ENCODE data around the gene AQR. TPM values are rescaled to one million over a fixed set of nuclear protein-coding genes. Genes with fewer than 3 reads are reported as not detected.

The AQR gene
- total RNA-seq, 1 donor from 2014 or later, result 28.5 TPM

DNA sequence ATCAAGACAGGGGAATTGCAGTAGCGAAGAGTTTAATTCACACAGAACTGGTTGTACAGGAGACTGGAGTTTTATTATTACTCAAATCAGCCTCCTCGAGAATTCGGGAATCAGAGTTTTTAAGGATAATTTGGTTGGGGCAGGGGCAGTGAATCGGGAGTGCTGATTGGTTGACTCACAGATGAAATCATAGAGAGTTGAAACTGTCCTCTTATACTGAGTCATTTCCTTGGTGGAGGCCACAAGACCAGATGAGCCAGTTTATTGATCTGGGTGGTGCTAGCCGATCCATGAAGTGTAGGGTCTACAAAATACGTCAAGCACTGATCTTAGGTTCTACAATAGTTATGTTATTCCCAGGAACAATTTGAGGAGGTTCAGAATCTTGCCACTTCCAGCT lies 23.9 kb upstream of the AQR start:
- no peaks in the 10 kb centered on the region for H3K9me3 Mint-ChIP-seq (ENCODE audit: unreplicated experiment)
- H3K27ac Mint-ChIP-seq (ENCODE audit: unreplicated experiment), result no peak overlapping the region
- DNase-seq (ENCODE audit: extremely low spot score, unreplicated experiment), result no peak
- peaks cover 1% of the 10 kb centered on the region for H3K4me1 Mint-ChIP-seq (ENCODE audit: unreplicated experiment)
- H3K36me3 Mint-ChIP-seq (ENCODE audit: unreplicated experiment), result no peaks in the 10 kb centered on the region
- peaks cover 2% of the 10 kb centered on the region for H3K27me3 Mint-ChIP-seq (ENCODE audit: unreplicated experiment)
- TF ChIP-seq, protein P1, sequence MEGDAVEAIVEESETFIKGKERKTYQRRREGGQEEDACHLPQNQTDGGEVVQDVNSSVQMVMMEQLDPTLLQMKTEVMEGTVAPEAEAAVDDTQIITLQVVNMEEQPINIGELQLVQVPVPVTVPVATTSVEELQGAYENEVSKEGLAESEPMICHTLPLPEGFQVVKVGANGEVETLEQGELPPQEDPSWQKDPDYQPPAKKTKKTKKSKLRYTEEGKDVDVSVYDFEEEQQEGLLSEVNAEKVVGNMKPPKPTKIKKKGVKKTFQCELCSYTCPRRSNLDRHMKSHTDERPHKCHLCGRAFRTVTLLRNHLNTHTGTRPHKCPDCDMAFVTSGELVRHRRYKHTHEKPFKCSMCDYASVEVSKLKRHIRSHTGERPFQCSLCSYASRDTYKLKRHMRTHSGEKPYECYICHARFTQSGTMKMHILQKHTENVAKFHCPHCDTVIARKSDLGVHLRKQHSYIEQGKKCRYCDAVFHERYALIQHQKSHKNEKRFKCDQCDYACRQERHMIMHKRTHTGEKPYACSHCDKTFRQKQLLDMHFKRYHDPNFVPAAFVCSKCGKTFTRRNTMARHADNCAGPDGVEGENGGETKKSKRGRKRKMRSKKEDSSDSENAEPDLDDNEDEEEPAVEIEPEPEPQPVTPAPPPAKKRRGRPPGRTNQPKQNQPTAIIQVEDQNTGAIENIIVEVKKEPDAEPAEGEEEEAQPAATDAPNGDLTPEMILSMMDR (IDR thresholded peaks at IDR 0.05), result no peak
- no peak overlapping the region for H3K4me3 Mint-ChIP-seq (ENCODE audit: unreplicated experiment)

DNA sequence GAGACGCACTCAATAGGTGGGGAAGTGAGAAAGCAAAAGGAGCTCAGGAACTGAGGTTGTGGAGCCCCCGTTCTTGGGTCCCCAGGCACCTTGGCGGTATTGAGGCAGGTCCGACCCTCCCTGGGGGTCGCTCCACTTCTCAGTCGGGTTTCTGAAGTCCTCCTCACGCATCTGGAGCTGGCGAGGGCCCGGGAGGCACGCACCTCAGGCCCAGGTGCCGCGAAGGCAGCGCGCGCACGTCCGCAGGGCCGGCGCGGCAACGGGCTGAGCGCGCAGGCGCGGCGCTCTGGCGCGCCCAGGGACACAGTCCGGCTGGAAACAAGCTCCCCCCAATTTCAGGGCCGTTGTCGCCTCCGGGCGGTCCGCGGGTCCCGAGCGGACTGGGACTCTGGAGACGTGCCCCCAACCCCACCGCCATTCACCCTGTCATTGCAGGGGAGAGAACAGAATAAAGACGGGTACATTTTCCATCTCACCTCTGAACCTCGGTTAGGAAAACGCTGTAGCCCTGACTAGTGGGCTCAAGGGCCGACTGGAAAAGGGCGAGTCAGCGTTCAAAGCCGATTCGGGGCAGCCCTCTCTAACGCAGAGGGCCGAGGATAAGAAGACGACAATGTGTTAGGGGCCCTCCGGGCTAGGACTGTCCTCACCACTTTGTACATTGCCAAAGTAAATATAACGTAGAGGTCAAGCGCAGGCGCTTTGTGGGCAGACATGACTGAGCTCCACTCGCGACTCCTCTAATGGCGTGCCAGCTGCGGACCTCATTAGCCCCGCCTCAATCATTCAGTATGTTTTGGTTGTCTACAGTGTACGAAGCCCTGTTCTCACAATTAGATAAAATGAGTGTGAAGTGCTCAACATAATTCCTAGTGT lies 18.7 kb upstream of the AQR start, which contains the start of gene ZNF770:
TSS of gene ZNF770 (minus strand) at position 261 of the 876 bp plus-strand sequence. CDS start 4,853 bp downstream, outside the sequence.
- Mint-ChIP-seq H3K4me1 (ENCODE audit: unreplicated experiment) (peaks cover 24% of the 10 kb centered on the region), H3K36me3 (ENCODE audit: unreplicated experiment) (no peaks in the 10 kb centered on the region), H3K27ac (ENCODE audit: unreplicated experiment) (peak within 1 kb of the TSS; percentile 100), H3K27me3 (ENCODE audit: unreplicated experiment) (no peaks in the 10 kb centered on the region), H3K4me3 (ENCODE audit: unreplicated experiment) (peak within 1 kb of the TSS; percentile 96), H3K9me3 (ENCODE audit: unreplicated experiment) (no peaks in the 10 kb centered on the region)
- peak; percentile 92 for DNase-seq (ENCODE audit: extremely low spot score, unreplicated experiment)
- TF ChIP-seq, protein P1 (IDR thresholded peaks at IDR 0.05), result no peak

DNA sequence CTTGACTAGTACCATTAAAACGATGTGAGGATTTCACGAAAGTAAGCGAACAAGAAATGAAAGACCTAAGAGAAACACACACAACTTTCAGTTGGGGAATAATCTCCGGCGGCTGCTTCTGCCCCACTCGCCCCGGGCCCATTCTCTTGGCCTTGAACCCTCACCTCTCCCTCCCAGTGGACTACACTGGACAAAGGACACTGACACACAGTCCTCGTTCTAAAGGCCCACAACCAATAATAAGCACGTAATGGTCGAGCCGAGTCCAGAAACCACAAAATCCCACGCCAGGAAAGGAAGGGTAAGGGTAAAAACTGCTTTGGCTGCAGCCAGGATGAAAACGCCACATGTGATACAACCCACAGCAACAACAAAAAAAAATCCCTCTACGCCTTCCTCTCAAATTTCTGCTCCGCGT lies 18.1 kb upstream of the AQR start:
- DNase-seq (ENCODE audit: extremely low spot score, unreplicated experiment), result no peak
- Mint-ChIP-seq H3K4me1 (ENCODE audit: unreplicated experiment) (peaks cover 24% of the 10 kb centered on the region), H3K36me3 (ENCODE audit: unreplicated experiment) (peaks cover 6% of the 10 kb centered on the region), H3K9me3 (ENCODE audit: unreplicated experiment) (no peaks in the 10 kb centered on the region), H3K27me3 (ENCODE audit: unreplicated experiment) (no peaks in the 10 kb centered on the region), H3K4me3 (ENCODE audit: unreplicated experiment) (peak overlapping the region; percentile 96), H3K27ac (ENCODE audit: unreplicated experiment) (peak overlapping the region; percentile 100)
- TF ChIP-seq, protein P1 (IDR thresholded peaks at IDR 0.05), result no peak

DNA sequence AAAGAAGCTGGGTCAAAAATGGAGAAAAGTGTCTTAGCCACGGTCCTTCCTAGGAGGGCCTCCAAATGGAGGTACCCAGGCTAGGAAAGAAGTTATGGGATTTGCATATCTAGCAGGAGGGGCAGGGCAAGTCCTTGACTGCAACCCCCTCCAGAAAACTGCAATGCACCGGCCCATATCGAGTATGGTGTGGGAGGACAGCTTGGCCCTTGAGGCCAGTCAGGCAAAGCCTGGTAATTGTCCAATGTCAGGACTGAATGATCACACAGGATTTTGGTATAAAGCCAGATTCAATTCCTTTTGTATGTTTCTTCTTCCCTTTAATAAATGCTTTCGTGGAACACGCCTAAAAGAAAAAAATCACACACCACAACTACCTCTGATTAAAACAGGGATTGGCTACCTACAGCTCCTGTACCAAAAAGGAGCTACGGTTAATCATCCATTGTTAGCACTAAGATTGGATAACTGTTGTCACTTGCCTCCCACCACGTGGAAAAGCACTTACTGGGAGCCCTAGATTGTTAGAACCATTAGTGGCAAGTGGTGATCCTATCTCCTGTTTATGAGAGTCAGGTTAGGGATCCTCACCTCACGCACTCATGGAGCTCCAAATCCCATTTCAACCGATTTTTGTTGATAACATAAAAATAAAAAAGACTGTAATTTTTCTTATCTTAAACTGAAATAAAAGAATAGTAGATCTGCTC lies 17.4 kb upstream of the AQR start:
- H3K27ac Mint-ChIP-seq (ENCODE audit: unreplicated experiment), result peak overlapping the region; percentile 100

More for the DNA sequence above, 17.4 kb upstream of the AQR start:
- TF ChIP-seq, protein P1 (IDR thresholded peaks at IDR 0.05), result no peak
- DNase-seq (ENCODE audit: extremely low spot score, unreplicated experiment), result no peak
- peak overlapping the region; percentile 96 for H3K4me3 Mint-ChIP-seq (ENCODE audit: unreplicated experiment)
- no peaks in the 10 kb centered on the region for H3K27me3 Mint-ChIP-seq (ENCODE audit: unreplicated experiment)
- peaks cover 24% of the 10 kb centered on the region for H3K4me1 Mint-ChIP-seq (ENCODE audit: unreplicated experiment)
- no peaks in the 10 kb centered on the region for H3K9me3 Mint-ChIP-seq (ENCODE audit: unreplicated experiment)
- peaks cover 12% of the 10 kb centered on the region for H3K36me3 Mint-ChIP-seq (ENCODE audit: unreplicated experiment)

Measured in osteocyte (in vitro differentiated cells).